Peyer's patch (tissue), 4 donors: Measurements from ENCODE around the gene RPL31.

Experiments used
- CTCF ChIP-seq, 6 experiments: fragments of 450-650 bp in 4 of 6; fragments of 200-600 bp in 2 of 6; sonication (generic) in 1 of 6; IDR thresholded peaks; one replicate each; pipeline ENCODE4 v1.5.1; 2017 to 2019; ENCODE audit warnings: antibody characterized with exemption in 6 of 6, mild to moderate bottlenecking in 3 of 6, moderate library complexity in 1 of 6
- POLR2A ChIP-seq, 2 donors: fragments of 450-650 bp; IDR thresholded peaks; one replicate each; pipeline ENCODE4 v1.5.1; 2017; ENCODE audit warnings: antibody characterized with exemption in 2 of 2, mild to moderate bottlenecking in 2 of 2, moderate library complexity in 2 of 2

DNA sequence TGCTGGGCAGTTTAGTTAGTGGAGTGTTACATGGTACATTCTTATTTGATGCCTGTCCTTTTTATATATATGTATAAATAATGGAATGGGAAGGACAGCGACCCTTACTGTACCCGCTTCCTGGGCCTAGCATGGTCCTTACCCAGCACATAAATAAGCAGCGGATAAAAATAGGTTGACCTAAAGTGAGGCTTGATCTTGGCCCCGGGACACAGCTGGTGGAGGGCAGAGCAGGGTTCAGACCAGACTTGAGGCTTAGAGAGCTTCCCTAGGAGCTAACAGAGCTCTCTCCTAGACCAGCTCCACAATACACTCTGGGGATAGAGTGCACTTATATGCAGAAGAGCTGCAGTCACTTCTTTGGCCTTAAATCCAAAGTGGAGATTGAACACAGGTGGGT lies 46.9 kb upstream of the RPL31 start:
- TF ChIP-seq CTCF (IDR thresholded peaks at IDR 0.05) (no peak), POLR2A (IDR thresholded peaks at IDR 0.05) (no peak)
